HUES48 (cell line): ENCODE results near the gene ID2.

ENCODE experiments used
- H3K27ac ChIP-seq: one replicate; pipeline ENCODE4 v1.7.0; 2013; ENCODE audit warnings: low read depth, low read length, inconsistent platforms
- H3K27me3 ChIP-seq: 2 replicates; pipeline ENCODE4 v1.6.1; 2013; ENCODE audit warnings: mild to moderate bottlenecking, low read length; ENCODE audit not compliant: control insufficient read depth, insufficient read depth
- H3K36me3 ChIP-seq: 2 replicates; pipeline ENCODE4 v1.6.1; 2013; ENCODE audit warnings: low read length; ENCODE audit not compliant: control insufficient read depth, insufficient read depth
- H3K4me1 ChIP-seq: 2 replicates; pipeline ENCODE4 v1.6.1; 2013; ENCODE audit warnings: mild to moderate bottlenecking, low read length; ENCODE audit not compliant: control insufficient read depth, insufficient read depth
- H3K4me3 ChIP-seq: 2 replicates; pipeline ENCODE4 v1.5.1; 2013; ENCODE audit warnings: mild to moderate bottlenecking, low read depth, low read length
- H3K9ac ChIP-seq: 2 replicates; pipeline ENCODE4 v1.6.1; 2013; ENCODE audit warnings: mild to moderate bottlenecking, low read depth, low read length, moderate library complexity
- H3K9me3 ChIP-seq: 2 replicates; pipeline ENCODE4 v1.6.1; 2013; ENCODE audit warnings: low read length; ENCODE audit not compliant: control insufficient read depth, insufficient read depth

Gene ID2

GRCh38 chr2:8659092-8659734 is 22.6 kb upstream of the ID2 start:
- Histone ChIP-seq H3K27ac (no peak overlapping the region), H3K9me3 (no peaks in the 10 kb centered on the region), H3K36me3 (no peaks in the 10 kb centered on the region), H3K27me3 (no peaks in the 10 kb centered on the region; the same call in 1 of the 2 replicates), H3K9ac (no peak overlapping the region), H3K4me3 (no peak overlapping the region), H3K4me1 (no peaks in the 10 kb centered on the region)

- H3K36me3 ChIP-seq, result no peaks in the 10 kb centered on the region
- no peak overlapping the region for H3K9ac ChIP-seq
- H3K4me3 ChIP-seq, result no peak overlapping the region
- no peaks in the 10 kb centered on the region for H3K4me1 ChIP-seq
- H3K27me3 ChIP-seq, result no peaks in the 10 kb centered on the region; the same call in 1 of the 2 replicates
- no peak overlapping the region for H3K27ac ChIP-seq
- H3K9me3 ChIP-seq, result no peaks in the 10 kb centered on the region
Measured at GRCh38 chr2:8659735-8660492, 21.9 kb upstream of the ID2 start.

GRCh38 chr2:8661235-8661634 is 20.6 kb upstream of the ID2 start:
- no peaks in the 10 kb centered on the region for H3K27me3 ChIP-seq
- no peak overlapping the region for H3K27ac ChIP-seq
- H3K9ac ChIP-seq, result no peak overlapping the region
- H3K36me3 ChIP-seq, result no peaks in the 10 kb centered on the region
- no peaks in the 10 kb centered on the region for H3K9me3 ChIP-seq
- H3K4me1 ChIP-seq, result no peaks in the 10 kb centered on the region
- H3K4me3 ChIP-seq, result no peak overlapping the region

DNA sequence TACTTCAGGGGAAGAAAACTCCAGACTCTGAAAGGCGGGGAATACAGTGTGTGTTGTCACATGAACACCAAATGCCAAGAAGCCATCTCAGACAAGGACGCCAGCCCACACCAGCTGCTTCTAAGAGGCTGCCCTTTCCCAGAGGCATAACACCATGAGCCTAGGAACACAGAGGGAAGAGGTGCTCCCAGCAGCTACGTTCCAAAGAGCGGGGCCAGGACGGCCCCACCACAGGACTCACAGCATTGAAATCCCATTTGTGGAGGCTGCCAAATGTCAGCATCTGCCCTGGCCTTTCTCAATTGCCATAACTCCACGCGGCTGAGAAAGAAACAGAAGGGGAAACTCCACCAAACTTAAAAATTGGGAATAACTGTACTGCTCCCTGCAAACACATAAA is 20.1 kb upstream of the ID2 start:
- Histone ChIP-seq H3K4me3 (no peak overlapping the region), H3K9ac (no peak overlapping the region), H3K9me3 (no peaks in the 10 kb centered on the region)

GRCh38 chr2:8662239-8662879 is 19.5 kb upstream of the ID2 start:
- Histone ChIP-seq H3K27ac (no peak overlapping the region), H3K4me1 (no peaks in the 10 kb centered on the region), H3K9ac (no peak overlapping the region)

More for the DNA sequence above, 20.1 kb upstream of the ID2 start:
- Histone ChIP-seq H3K4me1 (no peaks in the 10 kb centered on the region), H3K27ac (no peak overlapping the region), H3K27me3 (no peaks in the 10 kb centered on the region), H3K36me3 (no peaks in the 10 kb centered on the region)

GRCh38 chr2:8663997-8664396 is 17.9 kb upstream of the ID2 start:
- H3K9me3 ChIP-seq, result no peaks in the 10 kb centered on the region
- H3K27ac ChIP-seq, result no peak overlapping the region
- H3K27me3 ChIP-seq, result no peaks in the 10 kb centered on the region
- no peak overlapping the region for H3K4me3 ChIP-seq
- no peaks in the 10 kb centered on the region for H3K36me3 ChIP-seq
- no peaks in the 10 kb centered on the region for H3K4me1 ChIP-seq
- no peak overlapping the region for H3K9ac ChIP-seq

More at GRCh38 chr2:8662239-8662879, 19.5 kb upstream of the ID2 start:
- Histone ChIP-seq H3K4me3 (no peak overlapping the region), H3K9me3 (no peaks in the 10 kb centered on the region), H3K27me3 (no peaks in the 10 kb centered on the region), H3K36me3 (no peaks in the 10 kb centered on the region)

DNA sequence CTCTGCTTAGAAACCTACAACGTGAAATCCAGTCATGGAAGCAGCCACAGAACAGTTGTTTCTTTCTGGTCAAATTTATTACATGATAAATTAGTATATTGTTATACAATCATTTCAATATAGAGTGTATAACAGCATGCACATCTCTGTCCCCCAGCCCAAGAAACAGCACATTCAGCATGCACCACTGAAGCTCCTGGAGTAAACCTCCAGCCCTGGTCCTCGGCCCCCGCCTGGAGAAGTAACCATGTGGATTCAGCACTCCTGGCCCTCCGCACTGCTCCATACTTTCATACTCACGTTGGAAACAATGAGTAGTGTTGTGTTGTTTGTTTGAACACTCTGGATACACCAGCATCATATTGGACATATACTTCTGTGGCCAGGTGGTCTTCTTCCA is 15.3 kb upstream of the ID2 start:
- no peaks in the 10 kb centered on the region for H3K36me3 ChIP-seq
- no peak overlapping the region for H3K27ac ChIP-seq
- H3K27me3 ChIP-seq, result no peaks in the 10 kb centered on the region
- no peaks in the 10 kb centered on the region for H3K4me1 ChIP-seq
- H3K9me3 ChIP-seq, result no peaks in the 10 kb centered on the region
- no peak overlapping the region for H3K4me3 ChIP-seq
- no peak overlapping the region for H3K9ac ChIP-seq

GRCh38 chr2:8667896-8668512 is 13.9 kb upstream of the ID2 start:
- Histone ChIP-seq H3K4me1 (no peaks in the 10 kb centered on the region), H3K36me3 (no peaks in the 10 kb centered on the region), H3K9ac (no peak overlapping the region), H3K27ac (no peak overlapping the region), H3K27me3 (no peaks in the 10 kb centered on the region), H3K9me3 (no peaks in the 10 kb centered on the region), H3K4me3 (no peak overlapping the region)

DNA sequence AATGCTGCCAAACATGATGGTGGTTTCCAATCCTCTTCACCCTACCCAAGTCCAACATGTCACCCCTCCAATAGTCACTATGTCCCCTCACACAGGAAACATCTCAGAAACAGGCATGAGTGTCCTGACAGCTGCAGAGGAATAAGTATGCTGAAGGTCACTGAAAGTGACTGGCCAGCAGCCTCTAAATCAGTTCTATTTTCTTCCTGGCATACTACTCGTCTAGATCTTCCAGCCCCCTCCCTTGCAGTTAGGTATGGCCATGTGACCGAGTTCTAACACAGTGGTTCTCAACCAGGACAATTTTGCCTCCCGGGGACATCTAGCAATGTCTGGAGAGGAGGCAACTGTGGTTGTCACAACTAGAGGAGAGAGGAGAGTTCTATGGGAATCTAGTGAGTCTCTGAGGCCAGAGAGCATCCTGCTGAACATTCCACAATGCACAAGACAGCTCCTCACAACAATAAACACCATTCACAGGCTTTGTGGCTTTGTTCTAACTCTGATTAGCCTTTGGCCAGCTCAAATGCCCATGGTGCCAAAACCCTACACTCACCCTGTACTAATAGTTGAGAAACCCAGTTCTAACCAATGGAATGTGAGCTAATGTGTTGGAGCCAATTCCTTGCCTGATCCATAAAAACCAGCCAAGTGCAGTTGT is 12.6 kb upstream of the ID2 start:
- no peak overlapping the region for H3K4me3 ChIP-seq
- no peaks in the 10 kb centered on the region for H3K4me1 ChIP-seq
- peaks cover 10% of the 10 kb centered on the region for H3K27me3 ChIP-seq
- no peaks in the 10 kb centered on the region for H3K9me3 ChIP-seq
- no peak overlapping the region for H3K27ac ChIP-seq
- no peak overlapping the region for H3K9ac ChIP-seq
- H3K36me3 ChIP-seq, result no peaks in the 10 kb centered on the region

GRCh38 chr2:8670580-8670979 is 11.3 kb upstream of the ID2 start:
- Histone ChIP-seq H3K36me3 (no peaks in the 10 kb centered on the region), H3K27me3 (peaks cover 23% of the 10 kb centered on the region), H3K4me1 (0 out of 2 replicates have a peak, but pooled peaks cover 2% of the 10 kb centered on the region), H3K9ac (no peak overlapping the region), H3K4me3 (no peak overlapping the region), H3K9me3 (0 out of 2 replicates have a peak, but pooled peaks cover 4% of the 10 kb centered on the region), H3K27ac (no peak overlapping the region)
